Measurements from ENCODE around the gene VGF.
"Not testable (repeated sequence)": the region's sequence is repeated elsewhere in the genome, so short reads cannot be mapped to it uniquely, and the experiment has no call there.

VGF gene

GRCh38 chr7:101114492-101114891, 50.9 kb downstream of the VGF start:
- no peak for DNase-seq

DNA sequence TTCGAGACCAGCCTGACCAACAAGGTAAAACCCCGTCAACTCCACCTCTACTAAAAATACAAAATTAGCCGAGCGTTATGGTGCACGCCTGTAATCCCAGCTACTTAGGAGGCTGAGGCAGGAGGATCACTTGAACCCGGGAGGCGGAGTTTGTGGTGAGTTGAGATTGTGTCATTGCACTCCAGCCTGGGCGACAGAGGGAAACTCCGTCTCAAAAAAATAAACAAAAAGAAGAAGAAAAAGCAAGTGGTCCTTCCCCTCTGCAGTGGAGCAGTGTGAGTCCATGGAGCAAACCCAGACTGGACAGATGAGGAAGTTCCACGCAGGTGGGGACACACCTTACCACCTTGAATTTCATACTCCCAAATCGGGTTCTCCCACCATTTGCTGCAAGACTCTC, 51.5 kb downstream of the VGF start:
- DNase-seq: no peak

- DNase-seq: not testable (repeated sequence)
Observed at GRCh38 chr7:101113140-101113539, 52.2 kb downstream of the VGF start.
